ENCODE results near the gene CHRNG. TPM values are rescaled to one million over a fixed set of nuclear protein-coding genes. Genes with fewer than 3 reads are reported as not detected.
A peak's percentile ranks its signal among the peaks of the same experiment; 100 is the strongest.

CHRNG gene
- total RNA-seq, 1 donor from 2014 or later: not detected

GRCh38 chr2:232543491-232543890 is 4.0 kb downstream of the CHRNG start:
- H3K9me3 Mint-ChIP-seq (ENCODE audit: low read depth): peaks cover 2% of the 10 kb centered on the region
- TF ChIP-seq, protein P1, sequence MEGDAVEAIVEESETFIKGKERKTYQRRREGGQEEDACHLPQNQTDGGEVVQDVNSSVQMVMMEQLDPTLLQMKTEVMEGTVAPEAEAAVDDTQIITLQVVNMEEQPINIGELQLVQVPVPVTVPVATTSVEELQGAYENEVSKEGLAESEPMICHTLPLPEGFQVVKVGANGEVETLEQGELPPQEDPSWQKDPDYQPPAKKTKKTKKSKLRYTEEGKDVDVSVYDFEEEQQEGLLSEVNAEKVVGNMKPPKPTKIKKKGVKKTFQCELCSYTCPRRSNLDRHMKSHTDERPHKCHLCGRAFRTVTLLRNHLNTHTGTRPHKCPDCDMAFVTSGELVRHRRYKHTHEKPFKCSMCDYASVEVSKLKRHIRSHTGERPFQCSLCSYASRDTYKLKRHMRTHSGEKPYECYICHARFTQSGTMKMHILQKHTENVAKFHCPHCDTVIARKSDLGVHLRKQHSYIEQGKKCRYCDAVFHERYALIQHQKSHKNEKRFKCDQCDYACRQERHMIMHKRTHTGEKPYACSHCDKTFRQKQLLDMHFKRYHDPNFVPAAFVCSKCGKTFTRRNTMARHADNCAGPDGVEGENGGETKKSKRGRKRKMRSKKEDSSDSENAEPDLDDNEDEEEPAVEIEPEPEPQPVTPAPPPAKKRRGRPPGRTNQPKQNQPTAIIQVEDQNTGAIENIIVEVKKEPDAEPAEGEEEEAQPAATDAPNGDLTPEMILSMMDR (IDR thresholded peaks at IDR 0.05; ENCODE audit: unreplicated experiment): no peak
- peaks cover 18% of the 10 kb centered on the region for H3K36me3 Mint-ChIP-seq (ENCODE audit: insufficient read depth)
- DNase-seq (ENCODE audit: low spot score, unreplicated experiment): no peak
- no peak overlapping the region for H3K27ac Mint-ChIP-seq
- H3K4me1 Mint-ChIP-seq (ENCODE audit: low read depth): no peaks in the 10 kb centered on the region
- no peak overlapping the region for H3K4me3 Mint-ChIP-seq (ENCODE audit: low read depth)
- peaks cover under 1% of the 10 kb centered on the region for H3K27me3 Mint-ChIP-seq

DNA sequence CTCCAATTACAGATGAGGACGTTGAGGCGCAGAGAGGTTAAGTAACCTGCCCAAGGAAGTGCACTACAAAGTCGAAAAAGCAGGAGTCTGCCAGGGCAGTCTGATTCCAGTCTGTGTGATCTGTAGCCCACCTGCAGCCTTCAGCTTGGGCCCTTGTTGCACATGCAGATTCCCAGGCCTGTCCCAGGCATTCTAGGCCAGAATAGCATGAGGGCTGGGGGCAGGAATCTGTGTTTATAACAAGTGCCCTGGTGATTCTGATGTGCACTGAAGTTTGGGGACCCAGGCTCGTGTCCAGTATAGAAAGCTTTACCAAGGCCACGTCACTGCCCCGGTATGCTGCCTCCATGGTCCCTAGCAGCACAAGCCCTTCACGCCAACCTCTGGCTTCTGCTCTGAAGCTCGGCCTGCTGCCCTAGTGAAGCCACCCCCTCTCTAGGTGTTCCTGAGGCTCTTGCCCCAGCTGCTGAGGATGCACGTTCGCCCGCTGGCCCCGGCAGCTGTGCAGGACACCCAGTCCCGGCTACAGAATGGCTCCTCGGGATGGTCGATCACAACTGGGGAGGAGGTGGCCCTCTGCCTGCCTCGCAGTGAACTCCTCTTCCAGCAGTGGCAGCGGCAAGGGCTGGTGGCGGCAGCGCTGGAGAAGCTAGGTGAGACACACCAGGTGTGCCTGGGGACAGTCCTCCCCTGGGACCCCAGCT is 4.6 kb downstream of the CHRNG start:
- TF ChIP-seq, protein P1 (IDR thresholded peaks at IDR 0.05; ENCODE audit: unreplicated experiment): no peak
- no peak for DNase-seq (ENCODE audit: low spot score, unreplicated experiment)
- no peak overlapping the region for H3K27ac Mint-ChIP-seq
- H3K36me3 Mint-ChIP-seq (ENCODE audit: insufficient read depth): peaks cover 23% of the 10 kb centered on the region
- H3K4me3 Mint-ChIP-seq (ENCODE audit: low read depth): no peak overlapping the region
- no peaks in the 10 kb centered on the region for H3K4me1 Mint-ChIP-seq (ENCODE audit: low read depth)
- no peaks in the 10 kb centered on the region for H3K27me3 Mint-ChIP-seq
- peaks cover 7% of the 10 kb centered on the region for H3K9me3 Mint-ChIP-seq (ENCODE audit: low read depth)

DNA sequence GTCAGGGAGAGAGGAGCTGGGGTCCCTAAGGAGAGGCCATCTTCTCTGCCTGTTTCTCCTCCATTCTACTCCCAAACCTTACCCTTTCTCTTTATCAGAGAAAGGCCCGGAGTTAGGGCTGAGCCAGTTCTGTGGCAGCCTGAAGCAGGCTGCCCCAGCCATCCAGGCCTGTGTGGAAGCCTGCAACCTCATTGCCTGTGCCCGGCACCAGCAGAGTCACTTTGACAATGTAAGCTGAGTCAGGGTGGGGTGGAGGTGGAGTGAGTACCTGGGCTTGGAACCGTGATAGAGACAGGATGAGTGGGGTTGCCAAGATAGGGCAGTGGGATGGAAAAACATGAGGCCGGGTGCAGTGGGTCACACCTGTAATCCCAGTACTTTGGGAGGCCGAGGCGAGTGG is 5.2 kb downstream of the CHRNG start:
- no peak overlapping the region for H3K4me3 Mint-ChIP-seq (ENCODE audit: low read depth)
- TF ChIP-seq, protein P1 (IDR thresholded peaks at IDR 0.05; ENCODE audit: unreplicated experiment): no peak
- H3K27me3 Mint-ChIP-seq: no peaks in the 10 kb centered on the region
- H3K36me3 Mint-ChIP-seq (ENCODE audit: insufficient read depth): peaks cover 27% of the 10 kb centered on the region
- peaks cover 2% of the 10 kb centered on the region for H3K4me1 Mint-ChIP-seq (ENCODE audit: low read depth)
- no peak for DNase-seq (ENCODE audit: low spot score, unreplicated experiment)
- H3K9me3 Mint-ChIP-seq (ENCODE audit: low read depth): peaks cover 7% of the 10 kb centered on the region
- H3K27ac Mint-ChIP-seq: no peak overlapping the region

- peaks cover 7% of the 10 kb centered on the region for H3K9me3 Mint-ChIP-seq (ENCODE audit: low read depth)
- peaks cover 29% of the 10 kb centered on the region for H3K36me3 Mint-ChIP-seq (ENCODE audit: insufficient read depth)
- H3K27ac Mint-ChIP-seq: no peak overlapping the region
- no peaks in the 10 kb centered on the region for H3K27me3 Mint-ChIP-seq
- H3K4me3 Mint-ChIP-seq (ENCODE audit: low read depth): no peak overlapping the region
- H3K4me1 Mint-ChIP-seq (ENCODE audit: low read depth): peaks cover 4% of the 10 kb centered on the region
- no peak for DNase-seq (ENCODE audit: low spot score, unreplicated experiment)
- TF ChIP-seq, protein P1 (IDR thresholded peaks at IDR 0.05; ENCODE audit: unreplicated experiment): no peak
These were observed 6.3 kb downstream of the CHRNG start for GRCh38 chr2:232545511-232546375.

- peaks cover 7% of the 10 kb centered on the region for H3K9me3 Mint-ChIP-seq (ENCODE audit: low read depth)
- no peak overlapping the region for H3K4me3 Mint-ChIP-seq (ENCODE audit: low read depth)
- TF ChIP-seq, protein P1 (IDR thresholded peaks at IDR 0.05; ENCODE audit: unreplicated experiment): no peak
- H3K4me1 Mint-ChIP-seq (ENCODE audit: low read depth): peaks cover 13% of the 10 kb centered on the region
- H3K27me3 Mint-ChIP-seq: no peaks in the 10 kb centered on the region
- H3K36me3 Mint-ChIP-seq (ENCODE audit: insufficient read depth): peaks cover 31% of the 10 kb centered on the region
- peak overlapping the region; percentile 49 for H3K27ac Mint-ChIP-seq
- DNase-seq (ENCODE audit: low spot score, unreplicated experiment): no peak
These were observed 8.5 kb downstream of the CHRNG start for GRCh38 chr2:232547991-232548390.

All from progenitor cell of endocrine pancreas (in vitro differentiated cells).